ENCODE data around the gene ATG4B. TPM values are rescaled to one million over a fixed set of nuclear protein-coding genes. Genes with fewer than 3 reads are reported as not detected.

Gene ATG4B
- total RNA-seq = 35.5 and 44.1 TPM in 2 replicates

DNA sequence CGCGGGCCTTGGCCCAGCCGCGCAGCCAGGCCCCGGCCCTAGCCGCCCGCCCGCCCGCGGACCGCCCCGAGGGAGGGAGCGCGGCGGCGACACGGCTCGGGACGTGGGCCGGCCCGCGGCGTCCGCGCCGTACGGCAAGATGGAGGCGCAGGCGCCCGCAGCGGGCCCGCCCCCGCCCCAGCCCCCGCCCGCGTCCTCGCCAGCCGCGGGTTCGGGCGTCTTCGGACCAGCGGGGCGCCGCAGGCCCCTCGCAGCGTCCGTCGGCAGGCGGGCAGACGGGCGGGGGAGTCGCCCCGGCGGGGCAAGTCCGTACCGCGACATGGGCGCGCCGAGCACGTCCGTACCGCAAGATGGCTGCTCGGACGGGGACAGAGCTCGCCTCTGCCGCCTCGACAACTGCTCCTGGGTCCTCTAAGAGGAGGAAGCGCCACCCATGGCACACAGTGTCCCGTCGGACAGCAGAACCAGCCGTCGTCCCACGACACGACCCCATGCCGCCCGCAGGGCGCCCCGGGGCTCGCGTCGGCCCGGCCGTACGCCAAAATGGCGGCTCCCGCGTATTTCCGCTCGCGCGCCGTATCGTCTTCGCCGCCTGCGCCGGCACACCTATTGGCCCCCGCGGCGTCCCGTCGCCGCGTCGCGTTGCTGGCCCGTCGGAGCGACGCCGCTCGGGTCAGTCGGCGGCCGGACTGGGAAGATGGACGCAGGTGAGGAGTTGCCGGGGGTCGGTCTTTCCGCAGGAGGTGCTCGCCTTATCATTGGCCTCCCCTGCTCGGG is at the start of gene ATG4B, which contains the start of gene THAP4:
TSS of gene ATG4B (plus strand) at position 676 of the 777 bp plus-strand sequence. CDS start at position 698, 22 bp downstream.
TSS of gene THAP4 (minus strand) at position 141 of the 777 bp plus-strand sequence. CDS start 141 bp downstream, outside the sequence.

DNA sequence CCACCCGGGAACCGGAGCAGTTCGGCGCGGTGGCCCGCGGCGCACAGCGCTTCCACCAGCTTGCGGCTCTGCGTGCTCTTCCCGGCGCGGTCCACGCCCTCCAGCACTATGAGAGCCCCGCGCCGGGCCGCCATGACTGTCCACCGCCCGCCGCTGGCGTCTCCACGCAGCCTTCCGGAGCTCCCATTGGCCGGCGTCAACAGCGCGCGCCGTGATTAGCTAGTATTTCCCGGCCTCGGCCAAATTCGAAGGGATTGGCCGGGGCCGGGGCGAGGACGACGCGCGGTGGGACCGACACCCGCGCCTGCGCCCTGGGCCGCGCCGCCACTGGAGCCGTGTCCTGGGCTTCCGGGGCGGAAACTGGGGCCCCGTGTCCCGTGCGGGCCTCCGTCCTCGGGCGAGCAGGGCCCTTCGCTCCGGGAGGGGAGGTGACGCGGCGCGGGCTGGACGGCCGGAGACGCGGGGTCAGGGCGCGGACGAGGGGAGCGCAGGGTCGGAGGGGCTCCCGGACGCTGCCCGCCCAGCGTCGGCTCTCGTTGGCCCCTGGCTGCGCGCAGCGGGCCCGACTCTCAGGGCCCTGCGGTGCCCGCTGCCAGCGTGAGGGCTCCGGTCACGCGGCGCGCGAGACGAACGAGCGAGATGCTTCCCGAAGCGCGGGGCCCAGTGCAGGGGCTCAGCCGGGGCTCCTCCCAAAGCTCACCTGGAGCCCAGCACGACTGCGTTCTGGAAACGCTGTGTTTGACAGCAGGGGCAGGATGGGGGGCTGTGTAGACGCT is 49.3 kb downstream of the ATG4B start, which contains the start of gene DTYMK:
TSS of gene DTYMK (minus strand) at position 166 of the 776 bp plus-strand sequence. CDS start at position 134, 32 bp downstream.

DNA sequence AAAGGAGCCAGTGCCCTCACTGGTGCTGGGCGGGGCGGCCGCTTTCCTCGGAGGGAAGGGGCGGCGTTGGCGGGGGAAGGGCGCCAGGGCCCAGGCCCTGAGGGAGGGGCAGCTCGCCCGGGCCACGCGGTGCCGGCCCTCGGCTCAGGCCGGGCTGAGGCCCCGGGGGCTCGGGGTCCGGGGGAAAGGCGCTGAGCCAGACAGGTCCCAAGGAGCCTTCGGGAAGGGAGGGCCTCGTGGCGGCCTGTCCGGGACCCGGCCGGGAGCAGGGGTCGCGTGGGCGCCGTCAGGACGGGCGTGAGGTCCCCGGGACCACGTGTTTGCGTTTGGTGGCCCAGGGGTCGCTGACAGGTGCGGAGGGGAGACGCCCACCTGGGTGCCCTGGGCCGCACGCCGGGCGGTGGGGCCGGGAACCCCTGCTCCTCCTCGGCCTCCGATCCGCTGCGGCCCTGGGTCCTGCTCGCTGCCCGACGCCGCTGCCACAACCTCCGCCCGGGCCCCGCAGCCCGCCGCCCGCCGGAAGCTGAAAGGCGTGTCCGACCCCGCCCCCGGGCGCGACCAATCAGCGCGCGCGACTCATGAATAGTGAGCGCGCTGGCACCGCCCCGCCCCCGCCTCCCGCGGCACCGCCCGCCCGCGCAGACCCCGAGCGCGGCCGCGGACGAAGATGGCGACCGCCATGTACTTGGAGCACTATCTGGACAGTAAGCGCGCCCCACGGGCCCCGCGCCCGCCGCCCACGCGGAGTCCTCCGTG is 64.1 kb downstream of the ATG4B start, which contains the start of gene ING5:
TSS of gene ING5 (plus strand) at position 641 of the 756 bp plus-strand sequence. CDS start at position 668, 27 bp downstream.

Other genes starting within 250 kb of the ATG4B start
- 187 and 198 TPM in 2 replicates for gene STK25, start 129.1 kb upstream of the ATG4B start, total RNA-seq
- 20.1 and 24.8 TPM in 2 replicates for gene BOK, start 78.9 kb upstream of the ATG4B start, total RNA-seq
- 29.9 and 47.5 TPM in 2 replicates for gene THAP4, start 535 bp upstream of the ATG4B start, total RNA-seq
- gene DTYMK, start 49.1 kb downstream of the ATG4B start, total RNA-seq = 15.8 and 72.7 TPM in 2 replicates
- gene ING5, start 64.3 kb downstream of the ATG4B start, total RNA-seq = 18.6 and 20.1 TPM in 2 replicates
- gene D2HGDH, start 96.9 kb downstream of the ATG4B start, total RNA-seq = 13.8 and 17.8 TPM in 2 replicates
- gene GAL3ST2, start 139.1 kb downstream of the ATG4B start, total RNA-seq = 0.19 and 0.85 TPM in 2 replicates
- 0.19 and 0.28 TPM in 2 replicates for gene NEU4, start 171.5 kb downstream of the ATG4B start, total RNA-seq
- gene PDCD1, start 221.2 kb downstream of the ATG4B start, total RNA-seq = not detected in 2 replicates
- not detected in 2 replicates for gene RTP5, start 232.0 kb downstream of the ATG4B start, total RNA-seq

Data from regular cardiac myocyte (primary cell).